IgD-negative memory B cell (primary cell): Measurements from ENCODE around the gene SPEG. TPM values are rescaled to one million over a fixed set of nuclear protein-coding genes. Genes with fewer than 3 reads are reported as not detected.
"Not testable (repeated sequence)": the region's sequence is repeated elsewhere in the genome, so short reads cannot be mapped to it uniquely, and the experiment has no call there.

Experiments
- H3K27ac Mint-ChIP-seq, 3 donors: one replicate each; pipeline ENCODE4 v1.8.0; 2020 to 2022; ENCODE audit warnings: mild to moderate bottlenecking in 3 of 3, mixed read lengths in 3 of 3, moderate library complexity in 1 of 3
- H3K27me3 Mint-ChIP-seq: one replicate; pipeline ENCODE4 v1.8.0; 2021; ENCODE audit warnings: mixed read lengths
- H3K36me3 Mint-ChIP-seq: one replicate; pipeline ENCODE4 v1.8.0; 2020; ENCODE audit warnings: mild to moderate bottlenecking, mixed read lengths
- H3K4me1 Mint-ChIP-seq, 3 donors: one replicate each; pipeline ENCODE4 v1.8.0; 2020 to 2022; ENCODE audit warnings: mixed read lengths in 3 of 3, mild to moderate bottlenecking in 1 of 3
- H3K4me3 Mint-ChIP-seq, 4 donors: one replicate each; pipeline ENCODE4 v1.8.0; 2020 to 2022; ENCODE audit warnings: mild to moderate bottlenecking in 4 of 4, mixed read lengths in 4 of 4, moderate library complexity in 3 of 4
- H3K9me3 Mint-ChIP-seq, 3 donors: one replicate each; pipeline ENCODE4 v1.8.0; 2020 to 2021; ENCODE audit warnings: mixed read lengths in 3 of 3, mild to moderate bottlenecking in 1 of 3
- polyA plus RNA-seq: library from polyadenylated mRNA; unstranded; fragments of 300-500 nt; fragmentation: Illumina TruSeq; gene quantifications from one replicate; pipeline ENCODE4 v1.2.3, GENCODE V29; 2021

Gene SPEG
- not detected for polyA plus RNA-seq

GRCh38 chr2:219434718-219435525 lies at the start of gene SPEG:
Gene SPEG (plus strand): TSS chr2:219434843. CDS start chr2:219434978, 135 bp downstream.
- Mint-ChIP-seq H3K4me3 (no peak within 1 kb of the TSS), H3K36me3 (peaks cover 3% of the 10 kb centered on the region), H3K27ac (peak within 1 kb of the TSS in 1 of 3 donors; percentile 84), H3K27me3 (peaks cover 18% of the 10 kb centered on the region), H3K9me3 (peaks cover 0 to 2% (median 0%) of the 10 kb centered on the region in 3 donors), H3K4me1 (peaks cover 0 to 2% (median 0%) of the 10 kb centered on the region in 3 donors)

GRCh38 chr2:219384859-219385258 lies 49.8 kb upstream of the SPEG start:
- Mint-ChIP-seq H3K27me3 (no peaks in the 10 kb centered on the region), H3K4me1 (peaks cover 9 to 13% (median 11%) of the 10 kb centered on the region in 3 donors)

GRCh38 chr2:219385958-219386520 lies 48.6 kb upstream of the SPEG start:
- Mint-ChIP-seq H3K27me3 (no peaks in the 10 kb centered on the region), H3K9me3 (peaks cover 0 to under 1% (median 0%) of the 10 kb centered on the region in 3 donors), H3K36me3 (peaks cover 7% of the 10 kb centered on the region), H3K27ac (peak overlapping the region in 1 of 3 donors; percentile 94), H3K4me1 (peaks cover 9 to 13% (median 11%) of the 10 kb centered on the region in 3 donors), H3K4me3 (peak overlapping the region; percentile 63 to 95 (median 93))

More at GRCh38 chr2:219384859-219385258, 49.8 kb upstream of the SPEG start:
- peaks cover 7% of the 10 kb centered on the region for H3K36me3 Mint-ChIP-seq
- H3K27ac Mint-ChIP-seq = peak overlapping the region in 1 of 3 donors; percentile 81
- peak overlapping the region in 2 of 4 donors; percentile 12 to 93 for H3K4me3 Mint-ChIP-seq
- H3K9me3 Mint-ChIP-seq = no peaks in the 10 kb centered on the region

GRCh38 chr2:219386532-219387280 lies 47.9 kb upstream of the SPEG start:
- H3K4me1 Mint-ChIP-seq = peaks cover 9 to 13% (median 11%) of the 10 kb centered on the region in 3 donors
- H3K27me3 Mint-ChIP-seq = no peaks in the 10 kb centered on the region
- peak overlapping the region; percentile 93 to 96 (median 94) for H3K4me3 Mint-ChIP-seq
- H3K36me3 Mint-ChIP-seq = peaks cover 6% of the 10 kb centered on the region
- H3K27ac Mint-ChIP-seq = peak overlapping the region; percentile 86 to 98 (median 94)
- H3K9me3 Mint-ChIP-seq = peaks cover 0 to 3% (median 0%) of the 10 kb centered on the region in 3 donors

GRCh38 chr2:219387306-219388120 lies 47.1 kb upstream of the SPEG start, which contains the start of gene DNPEP:
Gene DNPEP (minus strand): TSS chr2:219387912. CDS start chr2:219387794, 118 bp downstream.
- peaks cover 4% of the 10 kb centered on the region for H3K36me3 Mint-ChIP-seq
- H3K27me3 Mint-ChIP-seq = peaks cover under 1% of the 10 kb centered on the region
- H3K9me3 Mint-ChIP-seq = peaks cover 0 to 3% (median 0%) of the 10 kb centered on the region in 3 donors
- peak within 1 kb of the TSS; percentile 86 to 98 (median 94) for H3K27ac Mint-ChIP-seq
- H3K4me1 Mint-ChIP-seq = peaks cover 9 to 13% (median 11%) of the 10 kb centered on the region in 3 donors
- peak within 1 kb of the TSS; percentile 93 to 96 (median 94) for H3K4me3 Mint-ChIP-seq

- H3K9me3 Mint-ChIP-seq = peaks cover 0 to 3% (median 0%) of the 10 kb centered on the region in 3 donors
- peaks cover 9 to 13% (median 11%) of the 10 kb centered on the region in 3 donors for H3K4me1 Mint-ChIP-seq
Measured at GRCh38 chr2:219388121-219388906, 46.3 kb upstream of the SPEG start.

GRCh38 chr2:219388907-219389156 lies 45.8 kb upstream of the SPEG start:
- Mint-ChIP-seq H3K27ac (peak overlapping the region in 2 of 3 donors; percentile 94), H3K36me3 (peaks cover 2% of the 10 kb centered on the region), H3K27me3 (peaks cover 3% of the 10 kb centered on the region), H3K9me3 (peaks cover 0 to 3% (median 0%) of the 10 kb centered on the region in 3 donors), H3K4me3 (peak overlapping the region; percentile 64 to 93 (median 76)), H3K4me1 (peaks cover 5 to 13% (median 11%) of the 10 kb centered on the region in 3 donors)

More at GRCh38 chr2:219388121-219388906, 46.3 kb upstream of the SPEG start:
- Mint-ChIP-seq H3K36me3 (peaks cover 2% of the 10 kb centered on the region), H3K27me3 (peaks cover 3% of the 10 kb centered on the region), H3K27ac (peak overlapping the region; percentile 86 to 94 (median 94)), H3K4me3 (peak overlapping the region; percentile 64 to 93 (median 80))

GRCh38 chr2:219392754-219393153 lies 41.9 kb upstream of the SPEG start:
- Mint-ChIP-seq H3K27ac (no peak overlapping the region), H3K36me3 (no peaks in the 10 kb centered on the region), H3K4me3 (no peak overlapping the region), H3K4me1 (peaks cover 0 to 8% (median 7%) of the 10 kb centered on the region in 3 donors), H3K27me3 (peaks cover 8% of the 10 kb centered on the region), H3K9me3 (peaks cover 0 to 3% (median 0%) of the 10 kb centered on the region in 3 donors)

GRCh38 chr2:219395056-219395455 lies 39.6 kb upstream of the SPEG start:
- not testable (repeated sequence) for H3K4me1 Mint-ChIP-seq, H3K9me3 Mint-ChIP-seq, H3K4me3 Mint-ChIP-seq, H3K27ac Mint-ChIP-seq, H3K36me3 Mint-ChIP-seq, H3K27me3 Mint-ChIP-seq

- Mint-ChIP-seq H3K27me3 (peaks cover 9% of the 10 kb centered on the region), H3K4me1 (peaks cover 0 to 4% (median 2%) of the 10 kb centered on the region in 3 donors), H3K4me3 (no peak overlapping the region), H3K9me3 (peaks cover 0 to 3% (median 0%) of the 10 kb centered on the region in 3 donors), H3K36me3 (no peaks in the 10 kb centered on the region), H3K27ac (no peak overlapping the region)
Measured at GRCh38 chr2:219395609-219396008, 39.0 kb upstream of the SPEG start.

- no peak overlapping the region for H3K27ac Mint-ChIP-seq
- H3K27me3 Mint-ChIP-seq = peaks cover 9% of the 10 kb centered on the region
- H3K4me1 Mint-ChIP-seq = peaks cover 0 to 4% (median 2%) of the 10 kb centered on the region in 3 donors
- H3K36me3 Mint-ChIP-seq = no peaks in the 10 kb centered on the region
- no peaks in the 10 kb centered on the region for H3K9me3 Mint-ChIP-seq
- no peak overlapping the region for H3K4me3 Mint-ChIP-seq
Measured at GRCh38 chr2:219396863-219397457, 37.7 kb upstream of the SPEG start.

- Mint-ChIP-seq H3K4me1 (peaks cover 0 to 4% (median 2%) of the 10 kb centered on the region in 3 donors), H3K36me3 (no peaks in the 10 kb centered on the region), H3K4me3 (no peak overlapping the region), H3K27me3 (peaks cover 17% of the 10 kb centered on the region), H3K27ac (no peak overlapping the region), H3K9me3 (no peaks in the 10 kb centered on the region)
Measured at GRCh38 chr2:219398721-219399363, 35.8 kb upstream of the SPEG start.
